OCI-LY7 (cell line): ENCODE data around the gene FBN2. TPM values are rescaled to one million over a fixed set of nuclear protein-coding genes. Genes with fewer than 3 reads are reported as not detected.

ENCODE experiments used
- BruUV-seq: library from RNA; stranded (reverse); fragments of 400-500 nt; replicated peaks from 2 replicates; lab custom pipeline; 2021; lab: Mats Ljungman, UMichigan
- CTCF ChIA-PET: fragments of 300-600 bp; sonication (Branson Sonifier 250); formaldehyde crosslinking; loops from one replicate; lab custom pipeline; 2022; ENCODE audit warnings: antibody characterized with exemption; ENCODE audit not compliant: unreplicated experiment; lab: Charles Lee
- POLR2A ChIA-PET: fragments of 300-600 bp; sonication (Branson Sonifier 250); formaldehyde crosslinking; loops from one replicate; lab custom pipeline; 2022; ENCODE audit warnings: antibody characterized with exemption; lab: Charles Lee
- DNase-seq: peaks from one replicate; pipeline ENCODE4 v3.0.0-alpha.2; 2015; ENCODE audit warnings: low spot score
- H2AFZ ChIP-seq: fragments of 200-600 bp; sonication (generic), shearing (Covaris generic); 2 replicates; pipeline ENCODE4 v1.6.1; 2014; ENCODE audit warnings: mild to moderate bottlenecking, antibody characterized with exemption, low read length, moderate library complexity
- H3K27ac ChIP-seq: fragments of 200-600 bp; sonication (generic); 2 replicates; pipeline ENCODE4 v1.5.1; 2014; ENCODE audit warnings: mixed run types, low read depth, mild to moderate bottlenecking, moderate library complexity, low read length, inconsistent platforms; ENCODE audit not compliant: poor library complexity, severe bottlenecking
- H3K36me3 ChIP-seq: fragments of 200-600 bp; sonication (generic); 2 replicates; pipeline ENCODE4 v1.6.1; 2014; ENCODE audit warnings: mild to moderate bottlenecking, antibody characterized with exemption, low read length, moderate library complexity, mixed read lengths; ENCODE audit not compliant: insufficient read depth
- H3K4me1 ChIP-seq: fragments of 200-600 bp; sonication (generic); 2 replicates; pipeline ENCODE4 v1.5.1; 2014; ENCODE audit warnings: mild to moderate bottlenecking, low read length; ENCODE audit not compliant: insufficient read depth, poor library complexity, severe bottlenecking
- H3K4me2 ChIP-seq: fragments of 200-600 bp; sonication (generic); 2 replicates; pipeline ENCODE4 v1.6.1; 2014; ENCODE audit warnings: mild to moderate bottlenecking, low read length
- H3K4me3 ChIP-seq: fragments of 200-600 bp; sonication (generic); 2 replicates; pipeline ENCODE4 v1.5.1; 2014; ENCODE audit warnings: mild to moderate bottlenecking, low read depth, low read length; ENCODE audit not compliant: poor library complexity, severe bottlenecking
- H3K79me2 ChIP-seq: fragments of 200-600 bp; sonication (generic); 2 replicates; pipeline ENCODE4 v1.6.1; 2016; ENCODE audit warnings: low read depth, mild to moderate bottlenecking, low read length, moderate library complexity, mixed read lengths; ENCODE audit not compliant: insufficient read depth
- H3K9me2 ChIP-seq: fragments of 200-600 bp; sonication (generic); 2 replicates; pipeline ENCODE4 v1.6.1; 2016; ENCODE audit warnings: mild to moderate bottlenecking, low read length, mixed read lengths; ENCODE audit not compliant: insufficient read depth
- H3K9me3 ChIP-seq: fragments of 200-600 bp; sonication (generic); 2 replicates; pipeline ENCODE4 v1.6.1; 2014; ENCODE audit warnings: mild to moderate bottlenecking, mixed run types, low read length, mixed read lengths
- H4K20me1 ChIP-seq: fragments of 200-600 bp; sonication (generic); 2 replicates; pipeline ENCODE4 v1.6.1; 2014; ENCODE audit warnings: mild to moderate bottlenecking, antibody characterized with exemption, low read length, moderate library complexity, mixed read lengths; ENCODE audit not compliant: insufficient read depth
- CTCF ChIP-seq: fragments of 200-600 bp; sonication (generic); conservative IDR thresholded peaks from 2 replicates; pipeline ENCODE4 v1.5.1; 2014; ENCODE audit warnings: mild to moderate bottlenecking, antibody characterized with exemption, low read length, moderate library complexity, mixed read lengths
- EZH2phosphoT487 ChIP-seq: fragments of 200-600 bp; sonication (generic); IDR thresholded peaks from 2 replicates; pipeline ENCODE4 v1.6.1; 2018; ENCODE audit warnings: low read depth, borderline replicate concordance, mild to moderate bottlenecking, mixed run types, antibody characterized with exemption, low read length, moderate library complexity, mixed read lengths
- intact Hi-C: fragments of 100-400 bp; cut with micrococcal nuclease; formaldehyde crosslinking; loops from one replicate; pipeline ENCODE4 v1.10.0; 2022; ENCODE audit not compliant: unreplicated experiment
- total RNA-seq, 2 experiments: library from RNA; depleted of rRNA in 1 of 2; stranded (reverse); fragments of >200 nt in 1 of 2; shearing (Covaris generic) in 1 of 2; gene quantifications; 2 replicates each; pipeline ENCODE4 v1.2.3, GENCODE V29; 2014 to 2022

Gene FBN2
- total RNA-seq, 2 experiments from 2014 or later: not detected

DNA sequence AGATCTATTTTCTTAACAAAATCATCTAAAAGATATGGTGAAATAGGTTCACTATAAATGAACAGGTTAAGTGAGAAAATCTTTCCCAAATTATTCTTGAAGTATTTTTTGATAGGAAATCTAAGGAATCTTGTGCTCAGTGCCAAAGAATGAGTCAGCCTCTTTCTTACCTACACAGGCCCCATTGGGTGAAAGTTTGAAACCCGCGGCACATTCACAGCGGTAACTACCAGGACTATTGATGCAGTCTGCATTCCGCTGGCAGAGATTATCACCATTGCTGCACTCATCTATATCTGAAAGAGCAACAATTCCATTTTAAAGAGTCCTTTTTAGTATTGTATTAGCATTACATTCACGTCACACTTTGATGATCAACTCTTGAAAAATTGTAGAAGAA, 232.7 kb downstream of the FBN2 start:
- no peak overlapping the region for H3K4me2 ChIP-seq
- no TSS peak for BruUV-seq
- no peaks in the 10 kb centered on the region for H3K4me1 ChIP-seq
- no peaks in the 10 kb centered on the region for H3K79me2 ChIP-seq
- no peak overlapping the region for H3K4me3 ChIP-seq
- no peaks in the 10 kb centered on the region for H3K9me2 ChIP-seq
- H2AFZ ChIP-seq: no peak overlapping the region
- ChIA-PET CTCF (no interaction called here), POLR2A (no interaction called here)
- TF ChIP-seq EZH2phosphoT487: no peak
- TF ChIP-seq CTCF: no peak
- no peaks in the 10 kb centered on the region for H3K36me3 ChIP-seq
- no peak for DNase-seq
- no peaks in the 10 kb centered on the region for H3K9me3 ChIP-seq
- intact Hi-C loops: no loop called here
- H3K27ac ChIP-seq: no peak overlapping the region
- no peaks in the 10 kb centered on the region for H4K20me1 ChIP-seq

- Histone ChIP-seq H3K79me2 (no peaks in the 10 kb centered on the region), H3K4me1 (no peaks in the 10 kb centered on the region), H4K20me1 (no peaks in the 10 kb centered on the region), H3K27ac (no peak overlapping the region), H3K9me3 (no peaks in the 10 kb centered on the region), H2AFZ (no peak overlapping the region), H3K9me2 (no peaks in the 10 kb centered on the region), H3K36me3 (no peaks in the 10 kb centered on the region), H3K4me2 (no peak overlapping the region), H3K4me3 (no peak overlapping the region)
- no peak for DNase-seq
- no peak for TF ChIP-seq EZH2phosphoT487
- TF ChIP-seq CTCF: no peak
- POLR2A ChIA-PET: no interaction called here
- intact Hi-C loops: no loop called here
- CTCF ChIA-PET: no interaction called here
- no TSS peak for BruUV-seq
These were observed 233.3 kb downstream of the FBN2 start for GRCh38 chr5:128304791-128305190.

DNA sequence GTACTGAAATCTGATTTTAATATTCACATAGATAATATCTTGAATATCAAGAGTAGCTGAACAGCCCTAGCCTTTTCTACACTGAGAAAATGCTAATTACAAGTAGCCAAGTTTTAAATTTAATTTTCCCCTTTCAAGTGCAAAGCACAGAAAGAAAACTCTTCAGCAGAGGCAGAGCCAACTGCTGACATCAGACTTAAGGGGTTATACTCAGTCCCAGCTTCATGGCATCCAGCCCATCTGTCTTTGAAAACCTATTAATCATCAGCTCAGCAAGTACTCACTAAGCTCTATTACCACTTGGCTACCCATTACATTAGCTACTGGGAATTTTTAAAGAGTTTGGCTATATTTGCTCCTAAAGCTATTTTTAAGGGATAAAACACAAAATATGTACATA, 234.0 kb downstream of the FBN2 start:
- no peak for TF ChIP-seq EZH2phosphoT487
- no peak for TF ChIP-seq CTCF
- H3K79me2 ChIP-seq: no peaks in the 10 kb centered on the region
- H3K9me3 ChIP-seq: no peaks in the 10 kb centered on the region
- no peak for DNase-seq
- H3K9me2 ChIP-seq: no peaks in the 10 kb centered on the region
- no TSS peak for BruUV-seq
- no peaks in the 10 kb centered on the region for H3K4me1 ChIP-seq
- intact Hi-C loops: no loop called here
- H3K36me3 ChIP-seq: no peaks in the 10 kb centered on the region
- H2AFZ ChIP-seq: no peak overlapping the region
- H3K4me3 ChIP-seq: no peak overlapping the region
- CTCF ChIA-PET: no interaction called here
- no peak overlapping the region for H3K4me2 ChIP-seq
- H4K20me1 ChIP-seq: no peaks in the 10 kb centered on the region
- no peak overlapping the region for H3K27ac ChIP-seq
- POLR2A ChIA-PET: no interaction called here
